ENCODE data around the gene IFT43. TPM values are rescaled to one million over a fixed set of nuclear protein-coding genes. Genes with fewer than 3 reads are reported as not detected.

Gene IFT43
- total RNA-seq, 1 experiment from 2014 or later = 53.2 TPM

GRCh38 chr14:75979648-75980565, 5.7 kb upstream of the IFT43 start:
- DNase-seq (ENCODE audit: extremely low read depth, low read depth) = no peak

DNA sequence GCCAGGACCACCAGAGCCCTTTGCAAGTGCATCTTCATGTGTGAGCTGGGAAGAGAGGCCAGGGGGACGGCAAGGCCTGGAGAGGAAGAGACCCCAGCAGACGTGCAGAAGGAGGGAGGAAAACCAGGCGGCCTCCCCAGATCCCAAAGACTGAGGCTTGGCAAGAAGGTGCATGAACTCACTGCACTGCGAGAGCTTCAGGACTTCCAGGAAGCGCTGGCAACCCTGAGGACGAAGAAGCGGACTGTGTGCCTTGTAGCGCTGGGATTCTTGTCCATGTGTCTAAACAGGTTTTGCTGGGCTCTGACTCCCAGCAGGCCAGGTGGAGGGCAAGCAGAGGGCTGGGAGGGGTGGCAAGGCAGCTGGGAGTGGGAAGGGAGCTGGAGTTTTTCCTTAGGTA, 4.7 kb upstream of the IFT43 start:
- no peak for DNase-seq (ENCODE audit: extremely low read depth, low read depth)

GRCh38 chr14:75981426-75982265, 3.9 kb upstream of the IFT43 start, which contains the start of gene TGFB3:
TSS of gene TGFB3 (minus strand) at chr14:75981995. CDS start at chr14:75980893, 1,102 bp downstream.
- peak; percentile 49 for DNase-seq (ENCODE audit: extremely low read depth, low read depth)

DNA sequence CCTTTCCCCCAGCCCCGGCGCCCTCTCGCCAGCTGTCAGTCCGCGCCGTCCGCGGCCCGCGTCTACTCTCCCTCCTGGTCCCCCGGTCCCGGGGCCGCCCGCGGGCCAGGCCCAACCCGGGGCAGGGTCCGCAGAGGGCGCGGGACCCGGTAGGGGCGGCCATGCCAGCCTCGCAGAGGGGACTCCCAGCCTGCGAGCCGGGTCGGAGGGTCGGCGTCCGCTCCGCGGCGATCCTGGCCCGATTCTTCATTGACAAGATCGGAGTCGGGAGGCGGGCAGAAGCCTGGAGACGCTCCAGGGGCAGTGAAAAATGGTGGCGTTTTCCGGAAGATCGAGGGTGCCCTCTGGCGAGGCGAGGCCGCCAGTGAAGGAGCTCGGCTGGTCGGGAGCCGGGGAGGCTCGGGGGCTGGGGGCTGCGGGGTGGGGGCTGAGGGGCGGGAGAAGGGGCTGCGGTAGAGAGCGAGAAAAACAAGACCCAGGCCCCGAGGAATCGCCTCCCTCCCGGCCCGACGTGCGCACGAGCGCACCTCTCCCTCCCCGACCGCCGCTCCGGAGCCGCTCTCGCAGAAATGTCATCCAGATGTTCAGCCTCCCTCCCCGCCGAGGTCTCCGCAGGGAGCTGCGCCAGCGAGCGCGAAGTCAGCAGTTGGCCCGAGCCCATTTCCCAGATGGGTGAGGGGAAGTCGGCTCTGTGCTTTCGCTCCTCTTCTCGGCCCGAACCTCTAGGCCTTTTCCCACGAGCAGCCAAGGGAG, 3.1 kb upstream of the IFT43 start:
- DNase-seq (ENCODE audit: extremely low read depth, low read depth) = peak; percentile 76

DNA sequence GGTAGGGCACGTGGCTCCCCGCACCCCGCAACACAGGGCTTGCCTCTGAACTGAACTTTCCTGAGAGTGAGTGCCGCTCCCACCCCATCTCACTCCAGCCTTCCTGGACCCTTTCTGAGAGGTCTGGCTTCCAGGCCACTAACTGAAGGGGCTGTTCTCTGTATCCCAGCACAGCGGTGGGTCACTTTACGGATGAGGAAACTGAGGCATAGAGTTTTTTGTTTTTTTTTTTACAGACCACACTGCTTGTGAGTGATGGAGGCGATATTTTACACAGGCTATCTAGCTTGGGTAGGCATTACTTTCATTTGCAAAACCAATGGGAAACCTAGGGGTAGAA, 2.6 kb upstream of the IFT43 start:
- no peak for DNase-seq (ENCODE audit: extremely low read depth, low read depth)

DNA sequence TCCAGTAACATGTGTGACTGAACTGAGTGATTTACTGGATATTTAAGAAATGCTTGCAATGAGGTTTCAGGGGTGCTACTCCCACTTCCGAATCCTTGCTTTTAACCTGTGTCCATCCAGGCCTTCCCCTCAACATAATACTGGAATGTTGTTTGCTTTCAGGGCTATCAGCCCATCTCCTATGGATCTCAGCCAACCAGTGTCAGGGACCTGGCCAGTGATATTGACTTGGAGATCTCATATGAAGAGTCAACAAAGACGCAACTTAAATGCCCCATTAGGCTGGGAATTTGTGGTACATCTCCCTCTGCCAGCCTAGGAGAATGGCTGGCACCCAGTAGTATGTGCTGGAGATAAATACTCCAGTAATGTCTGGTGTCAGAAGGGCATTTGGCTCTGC, 889 bp upstream of the IFT43 start:
- no peak for DNase-seq (ENCODE audit: extremely low read depth, low read depth)

- DNase-seq (ENCODE audit: extremely low read depth, low read depth) = no peak
These were observed 839 bp downstream of the IFT43 start for GRCh38 chr14:75986439-75986765.

- no peak for DNase-seq (ENCODE audit: extremely low read depth, low read depth)
These were observed 1.8 kb downstream of the IFT43 start for GRCh38 chr14:75987201-75987970.

- DNase-seq (ENCODE audit: extremely low read depth, low read depth) = peak; percentile 26
These were observed 3.6 kb downstream of the IFT43 start for GRCh38 chr14:75989134-75989533.

DNA sequence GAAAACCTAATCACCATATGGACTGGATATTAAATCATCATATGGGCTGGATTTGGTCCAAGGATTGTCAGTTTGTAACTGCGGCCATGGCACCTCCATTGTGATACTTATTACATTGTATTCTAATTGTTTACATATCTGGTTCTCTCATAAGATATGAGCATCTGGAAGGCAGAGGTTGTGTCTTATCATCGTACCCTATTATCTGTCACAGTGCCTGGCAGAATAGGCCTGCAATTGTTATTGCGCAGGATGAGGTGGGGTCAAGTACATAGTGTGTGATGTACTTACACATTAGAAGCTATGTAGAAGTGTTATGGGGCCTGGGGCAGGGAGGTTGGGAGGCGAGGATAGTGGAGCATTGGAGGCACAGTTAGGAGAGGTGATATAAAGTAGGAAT, 4.7 kb downstream of the IFT43 start:
- no peak for DNase-seq (ENCODE audit: extremely low read depth, low read depth)

- DNase-seq (ENCODE audit: extremely low read depth, low read depth) = no peak
These were observed 6.2 kb downstream of the IFT43 start for GRCh38 chr14:75991753-75992152.

- no peak for DNase-seq (ENCODE audit: extremely low read depth, low read depth)
These were observed 8.0 kb downstream of the IFT43 start for GRCh38 chr14:75993567-75994041.

DNA sequence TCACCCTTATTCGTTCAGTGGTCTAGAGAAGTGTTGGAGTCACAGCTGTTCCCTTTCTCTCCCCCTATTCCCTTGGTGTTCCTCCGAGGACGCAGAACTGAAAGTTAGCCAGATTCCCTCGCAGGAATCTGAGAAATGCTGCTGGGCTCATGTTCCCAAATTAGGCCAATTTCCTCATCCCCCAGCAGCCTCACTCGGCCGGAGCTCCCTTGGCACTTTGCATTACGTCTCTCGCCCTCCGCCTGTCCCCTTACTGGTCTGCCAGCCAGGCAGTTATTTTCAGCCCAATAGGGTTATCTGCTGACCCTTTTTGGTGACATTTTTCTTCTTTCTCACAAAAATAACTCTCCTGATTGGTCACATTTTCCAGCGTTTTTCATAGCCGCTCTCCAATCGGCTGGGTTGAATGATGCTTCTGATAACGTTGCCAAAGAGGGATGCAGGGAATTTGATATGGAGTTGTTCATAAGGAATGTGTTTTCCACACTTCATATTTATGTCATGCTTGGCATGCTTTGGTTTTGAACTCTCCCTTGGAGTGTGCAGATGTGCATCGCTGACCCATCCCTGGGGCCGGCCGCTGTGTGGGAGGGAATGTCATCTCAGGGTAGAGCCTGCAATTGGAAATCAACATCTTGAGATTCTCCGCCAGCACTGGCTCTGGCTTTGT, 9.9 kb downstream of the IFT43 start:
- DNase-seq (ENCODE audit: extremely low read depth, low read depth) = no peak

DNA sequence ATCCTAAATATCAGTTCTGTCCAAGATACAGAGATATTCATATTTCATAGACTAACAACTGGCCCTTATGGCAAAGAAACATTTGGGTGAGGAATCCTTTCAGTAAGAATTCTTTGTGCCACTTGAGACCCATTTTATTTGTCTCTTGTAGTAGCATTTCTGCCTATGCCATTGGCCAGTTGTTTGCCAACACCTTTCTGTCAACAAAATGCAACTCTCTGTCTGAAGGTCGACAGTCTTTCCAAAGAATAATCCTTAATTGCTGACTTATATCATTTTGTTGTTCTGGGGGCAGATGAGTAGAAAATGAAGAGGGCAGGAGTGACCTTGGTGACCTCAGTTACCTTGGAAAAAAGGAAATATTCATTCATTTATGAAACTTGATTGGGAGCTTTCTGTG, 10.9 kb downstream of the IFT43 start:
- no peak for DNase-seq (ENCODE audit: extremely low read depth, low read depth)

DNA sequence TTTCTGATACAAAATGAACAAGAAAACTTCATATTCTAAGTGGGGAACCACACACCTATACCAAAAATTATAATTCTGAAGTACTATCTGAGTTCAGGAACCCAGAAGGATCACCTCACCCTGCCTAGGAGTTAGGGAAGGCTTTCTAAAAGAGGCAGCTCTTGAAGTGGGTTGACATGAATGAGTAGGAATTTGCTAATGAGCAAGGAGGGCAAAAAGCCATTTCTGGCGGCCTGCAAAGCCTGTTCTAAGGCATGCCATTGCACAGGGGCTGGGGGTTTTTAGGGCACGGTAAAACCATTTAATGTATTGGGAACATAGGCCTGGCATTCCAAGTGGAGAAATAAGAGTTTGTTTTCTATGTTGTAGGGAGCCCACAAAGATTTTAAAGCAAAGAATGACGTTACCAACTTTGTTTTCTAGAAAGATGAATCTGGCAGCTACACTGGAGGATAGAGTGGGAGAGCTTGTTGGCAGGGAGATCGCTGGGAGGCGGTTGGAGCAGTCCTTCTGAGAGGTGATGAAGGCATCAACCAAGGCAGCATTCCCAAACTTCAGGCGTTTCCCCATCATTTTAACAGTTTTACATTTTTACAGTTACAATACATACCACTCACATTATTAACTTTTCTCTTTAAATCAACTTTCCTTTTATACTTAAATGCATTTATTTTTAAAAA, 14.1 kb downstream of the IFT43 start:
- no peak for DNase-seq (ENCODE audit: extremely low read depth, low read depth)

DNA sequence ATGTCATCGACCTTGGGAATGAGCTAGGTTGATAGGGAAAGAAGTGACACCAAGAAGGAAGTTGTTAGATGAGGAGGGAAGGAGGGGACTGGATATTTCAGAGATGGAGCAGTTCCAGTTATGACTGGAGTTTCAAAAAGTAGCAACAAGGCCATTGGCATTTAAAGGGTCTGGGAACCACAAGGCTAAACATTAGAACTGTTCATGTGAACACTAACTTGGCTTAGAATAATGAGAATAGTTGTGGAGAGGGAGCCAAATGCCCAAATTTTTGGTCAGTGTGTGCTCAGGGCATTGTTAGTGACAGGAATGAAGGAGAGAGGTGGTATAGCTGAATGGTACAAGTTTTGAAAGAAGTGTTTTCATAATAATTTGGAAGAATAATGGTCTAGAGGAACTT, 16.8 kb downstream of the IFT43 start:
- no peak for DNase-seq (ENCODE audit: extremely low read depth, low read depth)

DNA sequence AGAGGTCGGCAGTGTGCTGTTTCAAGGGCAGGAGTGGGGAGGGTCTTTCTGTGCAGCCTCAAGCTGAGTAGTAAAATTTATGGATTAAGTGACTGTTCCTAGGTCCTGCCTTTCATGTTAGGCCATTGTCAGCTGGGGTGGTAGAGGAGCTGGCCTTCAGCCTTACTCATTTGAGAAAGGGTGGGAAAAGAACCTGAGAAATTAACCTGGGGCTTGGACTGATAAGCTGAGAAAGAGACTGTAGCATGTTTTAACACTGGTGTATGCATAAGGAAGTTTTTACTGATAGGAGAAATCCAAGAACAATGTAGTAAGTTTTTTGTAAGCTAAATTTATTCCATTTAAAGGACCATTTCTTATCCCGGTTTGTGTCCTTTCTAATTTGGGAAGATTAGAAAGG, 20.7 kb downstream of the IFT43 start:
- no peak for DNase-seq (ENCODE audit: extremely low read depth, low read depth)

- DNase-seq (ENCODE audit: extremely low read depth, low read depth) = no peak
These were observed 21.8 kb downstream of the IFT43 start for GRCh38 chr14:76007379-76007778.

DNA sequence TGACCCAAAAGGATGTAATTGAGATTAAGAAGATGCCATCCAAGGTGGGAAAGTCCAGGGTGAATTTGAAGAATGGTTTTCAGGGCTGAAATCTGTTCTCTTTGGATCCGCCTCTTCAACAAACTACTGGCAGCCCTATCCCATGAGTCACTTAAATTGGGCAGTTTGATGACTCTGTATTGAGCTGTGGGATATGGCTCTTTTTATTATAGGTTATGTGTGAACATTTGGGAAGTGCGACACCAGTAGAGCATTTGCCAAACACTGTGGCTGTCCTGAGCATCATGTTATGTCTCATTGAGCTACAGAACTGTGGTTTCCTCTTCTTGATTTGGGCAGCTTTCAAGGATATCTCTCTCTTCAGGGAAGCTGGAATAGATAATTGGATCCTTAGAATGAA, 22.3 kb downstream of the IFT43 start:
- no peak for DNase-seq (ENCODE audit: extremely low read depth, low read depth)

Data from NCI-H460 (cell line).